Neural progenitor cell (in vitro differentiated cells): ENCODE data around the gene NDUFS6. TPM values are rescaled to one million over a fixed set of nuclear protein-coding genes. Genes with fewer than 3 reads are reported as not detected.

Experiments used
- DNase-seq: peaks from one replicate; pipeline ENCODE4 v3.0.0-alpha.2; 2016; ENCODE audit warnings: low spot score
- H2AFZ ChIP-seq: fragments of 200-600 bp; sonication (generic); replicated peaks from 2 replicates; pipeline ENCODE4 v1.6.1; 2016; ENCODE audit warnings: antibody characterized with exemption
- H3F3A ChIP-seq: fragments of 200-600 bp; sonication (generic); 2 replicates; pipeline ENCODE4 v1.6.1; 2016; ENCODE audit warnings: antibody characterized with exemption, low read depth
- H3K27ac ChIP-seq: fragments of 200-600 bp; sonication (generic); 2 replicates; pipeline ENCODE4 v1.5.1; 2016; ENCODE audit warnings: mild to moderate bottlenecking
- H3K27me3 ChIP-seq: fragments of 200-600 bp; sonication (generic); 2 replicates; pipeline ENCODE4 v1.6.1; 2016; ENCODE audit warnings: mild to moderate bottlenecking, moderate library complexity
- H3K36me3 ChIP-seq: fragments of 200-600 bp; sonication (generic); 2 replicates; pipeline ENCODE4 v1.5.1; 2016
- H3K4me1 ChIP-seq: fragments of 200-600 bp; sonication (generic); 2 replicates; pipeline ENCODE4 v1.6.1; 2016; ENCODE audit warnings: mixed run types
- H3K4me2 ChIP-seq: fragments of 200-600 bp; sonication (generic); 2 replicates; pipeline ENCODE4 v1.6.1; 2016
- H3K4me3 ChIP-seq: fragments of 200-600 bp; sonication (generic); 2 replicates; pipeline ENCODE4 v1.5.1; 2016
- H3K79me2 ChIP-seq: fragments of 200-600 bp; sonication (generic); 2 replicates; pipeline ENCODE4 v1.6.1; 2016; ENCODE audit warnings: low read depth
- H3K9ac ChIP-seq: fragments of 200-600 bp; sonication (generic); 2 replicates; pipeline ENCODE4 v1.6.1; 2016
- H3K9me3 ChIP-seq: fragments of 200-600 bp; sonication (generic); 2 replicates; pipeline ENCODE4 v1.5.1; 2016; ENCODE audit warnings: low read depth
- H4K20me1 ChIP-seq: fragments of 200-600 bp; sonication (generic); 2 replicates; pipeline ENCODE4 v1.6.1; 2016; ENCODE audit warnings: low read depth
- H3K27ac Mint-ChIP-seq: 3 replicates; pipeline ENCODE4 v1.8.0; 2021; ENCODE audit warnings: mixed read lengths
- H3K27me3 Mint-ChIP-seq: 2 replicates; pipeline ENCODE4 v1.8.0; 2022; ENCODE audit warnings: low read depth, mild to moderate bottlenecking, inconsistent platforms, moderate library complexity, mixed read lengths; ENCODE audit not compliant: insufficient read depth
- H3K36me3 Mint-ChIP-seq: 3 replicates; pipeline ENCODE4 v1.8.0; 2021; ENCODE audit warnings: mixed read lengths
- H3K4me1 Mint-ChIP-seq: 3 replicates; pipeline ENCODE4 v1.8.0; 2021; ENCODE audit warnings: mixed read lengths
- H3K4me3 Mint-ChIP-seq: 3 replicates; pipeline ENCODE4 v1.8.0; 2021; ENCODE audit warnings: mild to moderate bottlenecking, moderate library complexity, mixed read lengths
- H3K9me3 Mint-ChIP-seq: 3 replicates; pipeline ENCODE4 v1.8.0; 2020; ENCODE audit warnings: mixed read lengths
- CTCF ChIP-seq: fragments of 200-600 bp; sonication (generic); IDR thresholded peaks from 2 replicates; pipeline ENCODE4 v1.5.1; 2017; ENCODE audit warnings: antibody characterized with exemption, mild to moderate bottlenecking
- EZH2 ChIP-seq: fragments of 200-600 bp; sonication (generic); IDR thresholded peaks from 2 replicates; pipeline ENCODE4 v1.6.1; 2017; ENCODE audit warnings: antibody characterized with exemption, mild to moderate bottlenecking, moderate library complexity
- EZH2phosphoT487 ChIP-seq: fragments of 200-600 bp; sonication (generic); IDR thresholded peaks from 2 replicates; pipeline ENCODE4 v1.6.1; 2017; ENCODE audit warnings: antibody characterized with exemption
- total RNA-seq: library from RNA; depleted of rRNA; stranded (reverse); fragments of >200 nt; gene quantifications from 2 replicates; pipeline ENCODE4 v1.2.3, GENCODE V29; 2015; ENCODE audit warnings: low replicate concordance

Gene NDUFS6
- total RNA-seq, 1 donor from 2014 or later = 54.2 TPM

- Mint-ChIP-seq H3K36me3 (peaks cover 5% of the 10 kb centered on the region), H3K9me3 (peaks cover 13% of the 10 kb centered on the region), H3K4me3 (no peak overlapping the region), H3K4me1 (peaks cover 27% of the 10 kb centered on the region), H3K27me3 (peaks cover 8% of the 10 kb centered on the region), H3K27ac (no peak overlapping the region)
- H3K4me2 ChIP-seq = no peak overlapping the region
- H3K27me3 ChIP-seq = no peaks in the 10 kb centered on the region
- no peaks in the 10 kb centered on the region for H3K9me3 ChIP-seq
- H4K20me1 ChIP-seq = no peaks in the 10 kb centered on the region
- no peaks in the 10 kb centered on the region for H3K79me2 ChIP-seq
- peaks cover 2% of the 10 kb centered on the region for H3F3A ChIP-seq
- no peak overlapping the region for H3K9ac ChIP-seq
- no peak for TF ChIP-seq EZH2
- TF ChIP-seq EZH2phosphoT487 = no peak
- TF ChIP-seq CTCF = no peak
- H3K27ac ChIP-seq = no peak overlapping the region
- no peak overlapping the region for H3K4me3 ChIP-seq
- no peaks in the 10 kb centered on the region for H3K36me3 ChIP-seq
- H3K4me1 ChIP-seq = peaks cover 11% of the 10 kb centered on the region
- H2AFZ ChIP-seq = no peak overlapping the region
- DNase-seq = no peak
These were observed 41.7 kb upstream of the NDUFS6 start for GRCh38 chr5:1759378-1759970.

GRCh38 chr5:1760231-1760630 lies 41.0 kb upstream of the NDUFS6 start:
- no peaks in the 10 kb centered on the region for H3K27me3 ChIP-seq
- H3K4me2 ChIP-seq = no peak overlapping the region
- Mint-ChIP-seq H3K4me3 (no peak overlapping the region), H3K9me3 (peaks cover 13% of the 10 kb centered on the region), H3K4me1 (peaks cover 31% of the 10 kb centered on the region), H3K36me3 (peaks cover 5% of the 10 kb centered on the region), H3K27me3 (peaks cover 8% of the 10 kb centered on the region), H3K27ac (no peak overlapping the region)
- H3K79me2 ChIP-seq = no peaks in the 10 kb centered on the region
- TF ChIP-seq EZH2 (no peak), CTCF (no peak), EZH2phosphoT487 (no peak)
- peaks cover 2% of the 10 kb centered on the region for H3F3A ChIP-seq
- H3K36me3 ChIP-seq = no peaks in the 10 kb centered on the region
- H3K4me3 ChIP-seq = no peak overlapping the region
- peaks cover 11% of the 10 kb centered on the region for H3K4me1 ChIP-seq
- no peaks in the 10 kb centered on the region for H3K9me3 ChIP-seq
- DNase-seq = no peak
- no peak overlapping the region for H3K9ac ChIP-seq
- no peak overlapping the region for H2AFZ ChIP-seq
- H3K27ac ChIP-seq = no peak overlapping the region
- H4K20me1 ChIP-seq = no peaks in the 10 kb centered on the region

GRCh38 chr5:1760656-1761452 lies 40.4 kb upstream of the NDUFS6 start:
- Histone ChIP-seq H3K36me3 (no peaks in the 10 kb centered on the region), H3K79me2 (no peaks in the 10 kb centered on the region), H3K4me1 (peaks cover 7% of the 10 kb centered on the region), H3K9ac (no peak overlapping the region), H4K20me1 (no peaks in the 10 kb centered on the region), H3K27me3 (no peaks in the 10 kb centered on the region), H2AFZ (no peak overlapping the region), H3K4me2 (no peak overlapping the region), H3K9me3 (no peaks in the 10 kb centered on the region), H3K4me3 (no peak overlapping the region), H3F3A (peaks cover 2% of the 10 kb centered on the region), H3K27ac (no peak overlapping the region)
- peaks cover 13% of the 10 kb centered on the region for H3K9me3 Mint-ChIP-seq
- no peak overlapping the region for H3K27ac Mint-ChIP-seq
- H3K4me3 Mint-ChIP-seq = no peak overlapping the region
- H3K27me3 Mint-ChIP-seq = peaks cover 8% of the 10 kb centered on the region
- peaks cover 25% of the 10 kb centered on the region for H3K4me1 Mint-ChIP-seq
- no peak for TF ChIP-seq EZH2phosphoT487
- peaks cover 5% of the 10 kb centered on the region for H3K36me3 Mint-ChIP-seq
- no peak for DNase-seq

GRCh38 chr5:1761453-1761755 lies 39.8 kb upstream of the NDUFS6 start:
- Histone ChIP-seq H3K9ac (no peak overlapping the region), H3K4me1 (peaks cover 4% of the 10 kb centered on the region), H4K20me1 (no peaks in the 10 kb centered on the region), H3F3A (no peaks in the 10 kb centered on the region), H3K9me3 (no peaks in the 10 kb centered on the region), H3K27ac (no peak overlapping the region), H3K4me2 (no peak overlapping the region), H3K4me3 (no peak overlapping the region), H3K79me2 (no peaks in the 10 kb centered on the region), H3K27me3 (no peaks in the 10 kb centered on the region), H2AFZ (no peak overlapping the region), H3K36me3 (no peaks in the 10 kb centered on the region)
- Mint-ChIP-seq H3K4me3 (peak overlapping the region; percentile 68), H3K27ac (peak overlapping the region; percentile 60), H3K9me3 (peaks cover 13% of the 10 kb centered on the region), H3K36me3 (peaks cover 5% of the 10 kb centered on the region), H3K27me3 (peaks cover 8% of the 10 kb centered on the region), H3K4me1 (peaks cover 19% of the 10 kb centered on the region)
- TF ChIP-seq EZH2 (no peak), CTCF (no peak)
- DNase-seq = no peak
